ENCODE data around the gene THOC5.
"Not testable (repeated sequence)": the region's sequence is repeated elsewhere in the genome, so short reads cannot be mapped to it uniquely, and the experiment has no call there.

Gene THOC5

GRCh38 chr22:29563652-29564460 lies 10.3 kb upstream of the THOC5 start:
- DNase-seq (ENCODE audit: low read depth in 3 of 3): no peak

GRCh38 chr22:29559853-29560252 lies 6.3 kb upstream of the THOC5 start:
- DNase-seq (ENCODE audit: low read depth in 3 of 3): no peak

- DNase-seq (ENCODE audit: low read depth in 3 of 3): no peak
Observed at GRCh38 chr22:29559030-29559429, 5.5 kb upstream of the THOC5 start.

DNA sequence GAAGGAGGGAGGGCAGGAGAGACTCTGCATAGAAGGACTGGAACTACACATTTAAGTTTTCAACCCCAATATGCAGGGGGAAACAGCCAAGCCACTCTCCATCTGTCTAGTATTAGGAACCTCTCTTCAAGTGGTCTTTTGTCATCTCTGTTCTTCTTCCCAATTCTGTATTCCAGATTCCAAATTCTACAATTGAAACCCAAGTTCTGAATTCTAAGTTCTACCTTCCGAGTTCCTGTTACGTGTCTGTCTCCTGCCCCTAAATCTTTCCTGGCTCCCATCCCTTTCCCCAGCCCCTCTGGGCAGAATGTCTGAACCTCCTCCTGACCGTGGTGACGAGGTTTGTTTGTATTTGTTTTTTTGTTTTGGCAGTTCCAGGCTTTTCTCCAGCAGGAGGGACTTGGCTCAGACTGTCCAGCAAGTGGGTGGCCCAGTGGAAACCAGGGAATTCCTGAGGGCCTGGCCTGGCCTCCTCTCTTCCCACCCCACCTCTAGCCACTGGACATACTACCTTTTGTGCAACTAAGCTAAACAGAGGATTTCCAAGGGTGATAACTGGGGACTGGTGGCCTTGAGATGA lies 1.6 kb upstream of the THOC5 start:
- DNase-seq (ENCODE audit: low read depth in 3 of 3): no peak

DNA sequence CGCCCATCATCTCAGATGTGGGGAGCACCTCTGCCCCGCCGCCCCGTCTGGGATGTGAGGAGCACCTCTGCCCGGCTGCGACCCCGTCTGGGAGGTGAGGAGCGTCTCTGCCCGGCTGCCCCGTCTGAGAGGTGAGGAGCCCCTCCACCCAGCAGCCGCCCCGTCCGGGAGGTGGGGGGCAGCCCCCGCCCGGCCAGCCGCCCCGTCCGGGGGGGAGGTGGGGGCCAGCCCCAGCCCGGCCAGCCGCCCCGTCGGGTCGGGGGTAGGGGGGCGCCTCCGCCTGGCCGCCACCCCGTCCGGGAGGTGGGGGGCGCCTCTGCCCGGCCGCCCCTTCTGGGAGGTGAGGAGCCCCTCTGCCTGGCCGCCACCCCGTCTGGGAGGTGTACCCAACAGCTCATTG lies 1.2 kb downstream of the THOC5 start:
- DNase-seq (ENCODE audit: low read depth in 3 of 3): not testable (repeated sequence)

- no peak for DNase-seq (ENCODE audit: low read depth in 3 of 3)
Observed at GRCh38 chr22:29550005-29550404, 3.6 kb downstream of the THOC5 start.

- DNase-seq (ENCODE audit: low read depth in 3 of 3): not testable (repeated sequence)
Observed at GRCh38 chr22:29545045-29545444, 8.5 kb downstream of the THOC5 start.

DNA sequence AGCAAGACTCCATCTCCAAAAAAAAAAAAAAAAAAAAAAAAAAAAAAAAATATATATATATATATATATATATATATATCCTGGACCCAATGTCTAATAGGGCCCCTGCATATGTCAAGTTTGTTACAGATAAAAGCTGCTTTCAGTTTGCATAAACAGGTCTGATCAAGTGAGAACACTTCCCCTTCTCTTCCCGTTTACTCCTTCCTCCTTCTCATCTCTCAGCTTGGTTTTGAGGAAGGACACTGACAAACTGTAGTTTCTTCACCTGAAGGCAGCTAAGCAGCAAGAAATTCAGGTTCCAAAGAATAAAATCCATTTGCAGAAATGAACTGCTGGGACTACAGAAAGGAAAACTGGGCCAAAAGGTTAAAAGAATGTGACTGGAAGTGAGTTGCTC lies 11.7 kb downstream of the THOC5 start:
- DNase-seq (ENCODE audit: low read depth in 3 of 3): no peak

GRCh38 chr22:29539105-29539504 lies 14.5 kb downstream of the THOC5 start:
- DNase-seq (ENCODE audit: low read depth in 3 of 3): no peak

GRCh38 chr22:29536411-29536810 lies 17.1 kb downstream of the THOC5 start:
- DNase-seq (ENCODE audit: low read depth in 3 of 3): no peak

GRCh38 chr22:29531419-29531818 lies 22.1 kb downstream of the THOC5 start:
- DNase-seq (ENCODE audit: low read depth in 3 of 3): no peak

DNA sequence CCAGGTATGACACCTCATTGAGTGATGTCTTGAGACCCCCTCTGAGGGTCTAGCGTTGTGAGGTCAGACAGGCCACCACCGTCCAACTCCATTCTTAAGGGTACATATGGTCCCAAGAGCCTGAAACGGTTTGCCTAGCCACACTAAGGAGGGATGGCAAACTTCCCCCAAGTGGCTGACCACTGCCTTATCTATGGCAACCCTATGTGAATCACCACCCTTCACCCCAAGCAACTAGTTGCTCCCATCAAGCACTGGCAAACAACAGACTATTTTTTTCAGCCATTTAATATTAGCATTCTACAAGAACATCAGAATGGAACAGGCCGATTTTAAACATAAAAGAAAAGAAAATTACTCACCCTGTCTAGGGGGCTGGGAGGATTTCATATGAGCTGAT lies 22.8 kb downstream of the THOC5 start:
- DNase-seq (ENCODE audit: low read depth in 3 of 3): no peak

- DNase-seq (ENCODE audit: low read depth in 3 of 3): no peak
Observed at GRCh38 chr22:29528144-29528543, 25.4 kb downstream of the THOC5 start.

- peak in 1 of 3 donors; percentile 2 for DNase-seq (ENCODE audit: low read depth in 3 of 3)
Observed at GRCh38 chr22:29524442-29525191, 28.9 kb downstream of the THOC5 start.

DNA sequence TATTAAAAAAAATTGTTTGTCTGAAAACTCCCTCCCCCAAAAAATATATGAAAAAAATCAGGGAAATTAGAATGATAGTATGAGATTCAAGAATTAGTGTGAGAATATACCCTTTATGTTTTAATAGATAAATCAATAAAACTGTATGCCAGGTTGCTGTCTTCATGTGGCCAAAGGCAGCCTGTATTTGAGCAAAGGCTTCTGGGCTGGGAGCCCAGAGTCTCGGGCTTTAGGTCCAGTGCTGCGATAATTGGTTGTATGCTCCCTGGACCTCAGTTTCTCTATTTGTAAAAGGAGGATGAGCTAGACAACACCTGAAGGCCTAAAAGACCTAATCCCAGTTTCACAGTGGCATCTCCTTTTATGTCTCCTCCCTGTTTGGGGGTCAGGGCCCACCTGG lies 29.8 kb downstream of the THOC5 start:
- DNase-seq (ENCODE audit: low read depth in 3 of 3): no peak

DNA sequence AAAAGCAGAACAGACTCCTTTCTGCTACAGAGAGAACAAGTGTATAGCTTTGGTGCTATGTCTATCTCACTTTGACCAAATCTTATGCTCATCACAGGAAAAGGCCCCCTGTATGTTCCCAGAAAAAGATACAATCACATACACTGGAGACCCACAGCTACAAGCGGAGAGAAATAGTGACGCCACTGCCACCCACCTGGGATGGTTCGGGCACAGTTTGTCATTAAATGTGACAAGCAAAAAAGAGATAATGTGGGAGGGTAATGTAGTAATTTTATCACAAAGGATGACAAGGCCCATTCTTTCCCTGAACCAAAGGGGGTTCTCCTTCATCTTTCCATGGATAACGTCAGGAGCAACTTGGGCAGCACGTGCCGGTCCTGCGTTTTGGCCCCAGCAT lies 32.0 kb downstream of the THOC5 start:
- no peak for DNase-seq (ENCODE audit: low read depth in 3 of 3)

DNA sequence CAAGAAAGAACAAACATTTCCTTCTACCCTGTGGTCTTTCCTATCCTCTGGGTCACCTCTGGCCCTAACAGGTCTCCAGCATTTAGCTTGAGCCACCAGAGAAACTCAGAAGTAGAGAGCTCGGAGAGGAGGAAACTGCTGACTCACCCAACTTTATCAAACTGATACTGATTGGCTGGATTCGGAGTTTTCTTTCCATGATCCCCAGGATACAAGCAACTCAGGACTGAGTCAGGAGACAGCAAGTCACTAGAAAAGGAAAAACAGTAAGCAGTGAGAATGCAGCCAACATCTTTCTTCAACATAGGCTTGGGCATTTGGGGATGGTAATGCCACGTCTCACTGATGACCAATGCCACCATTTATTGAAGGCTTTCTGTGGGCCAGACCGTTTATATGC lies 32.7 kb downstream of the THOC5 start:
- no peak for DNase-seq (ENCODE audit: low read depth in 3 of 3)

GRCh38 chr22:29519996-29520395 lies 33.6 kb downstream of the THOC5 start:
- no peak for DNase-seq (ENCODE audit: low read depth in 3 of 3)

GRCh38 chr22:29518427-29518826 lies 35.1 kb downstream of the THOC5 start:
- DNase-seq (ENCODE audit: low read depth in 3 of 3): no peak

DNA sequence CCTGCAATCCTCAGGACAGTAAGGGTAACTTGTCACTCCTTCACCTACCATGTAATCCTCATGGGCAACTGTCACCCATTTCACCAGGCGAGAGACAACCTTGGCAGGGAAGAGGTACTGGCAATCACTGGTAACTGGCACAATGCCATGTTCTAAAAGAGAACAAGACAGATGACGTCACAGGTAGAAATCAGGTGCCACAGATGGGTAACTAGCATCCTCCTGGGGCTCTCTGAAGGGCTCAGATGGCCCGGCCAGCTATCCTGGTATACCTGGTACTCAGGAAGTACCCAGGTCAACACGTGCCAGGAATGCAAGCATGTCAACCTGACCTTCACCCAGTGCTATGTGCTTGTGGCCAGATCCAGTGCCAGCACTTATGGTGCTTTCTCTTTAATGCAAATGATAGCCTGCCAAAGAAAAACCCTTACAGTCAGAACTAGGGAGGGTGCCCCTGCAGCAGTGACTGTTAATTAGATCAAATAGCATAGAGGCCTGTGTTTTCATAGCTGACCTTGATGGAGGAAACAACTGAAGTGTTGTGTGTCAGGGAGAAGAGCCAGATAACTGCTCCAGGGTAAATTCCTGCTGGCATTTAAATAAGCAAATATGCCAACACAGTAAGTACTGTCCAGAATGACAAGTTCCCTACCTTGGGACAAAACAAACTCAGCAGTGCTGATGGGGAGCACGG lies 36.2 kb downstream of the THOC5 start:
- no peak for DNase-seq (ENCODE audit: low read depth in 3 of 3)

DNA sequence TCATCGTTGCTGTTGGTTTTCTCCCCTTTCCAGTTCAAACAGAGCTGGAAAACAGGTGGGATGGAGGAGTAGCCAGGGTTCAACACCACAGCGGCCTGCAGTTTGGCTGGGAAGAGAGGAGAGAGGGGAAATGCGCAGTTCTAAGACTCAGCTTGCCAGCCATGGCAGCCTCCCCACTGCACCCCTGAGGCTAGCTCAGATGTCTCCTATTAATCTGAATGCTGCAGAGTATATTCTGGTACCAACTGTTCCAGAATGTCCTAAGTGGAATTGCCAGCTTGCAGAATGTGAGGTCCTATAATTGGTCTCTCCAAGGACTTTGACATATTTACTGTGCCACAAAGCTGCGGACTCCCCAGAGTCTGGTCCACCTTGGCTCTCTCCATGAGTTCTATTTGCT lies 41.5 kb downstream of the THOC5 start:
- DNase-seq (ENCODE audit: low read depth in 3 of 3): no peak

DNA sequence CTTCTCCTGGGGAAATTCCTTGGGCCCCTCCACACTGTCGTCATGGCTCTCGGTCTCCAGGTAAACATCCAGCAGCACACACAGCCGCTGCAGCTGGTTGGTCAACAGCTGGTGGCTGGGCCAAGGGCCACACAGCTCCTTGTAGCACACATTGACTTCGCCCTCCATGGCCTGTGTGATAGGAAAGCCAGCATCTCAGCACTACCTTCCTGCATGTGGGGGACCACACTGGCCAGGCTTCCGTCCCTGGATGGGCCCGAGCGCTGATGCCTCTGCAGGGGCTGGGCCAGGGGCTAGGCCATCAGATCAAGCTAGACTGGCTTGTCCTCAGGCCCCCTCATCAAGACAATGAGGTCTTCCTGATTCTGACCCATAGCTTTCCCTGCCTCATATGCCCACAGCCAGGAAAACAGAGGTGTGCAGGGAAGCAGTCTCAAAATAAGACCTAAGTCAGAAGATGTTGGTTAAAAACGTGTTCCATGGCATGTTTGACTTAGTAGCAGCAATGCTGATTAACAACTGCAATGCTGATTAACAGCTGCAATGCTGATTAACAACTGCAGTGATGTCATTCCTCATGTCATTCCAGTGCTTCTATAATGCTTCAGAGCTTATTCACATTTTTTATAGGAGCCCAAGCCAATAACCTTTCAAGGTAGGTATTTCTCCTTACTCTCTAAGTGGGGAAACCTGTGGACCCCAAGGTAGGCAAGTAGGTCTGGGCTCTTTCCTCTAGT lies 42.3 kb downstream of the THOC5 start:
- DNase-seq (ENCODE audit: low read depth in 3 of 3): no peak
